Common myeloid progenitor, CD34-positive (primary cell): ENCODE results near the gene TLCD2.
"Not testable (repeated sequence)": the region's sequence is repeated elsewhere in the genome, so short reads cannot be mapped to it uniquely, and the experiment has no call there.

Experiments used
- CTCF ChIA-PET: fragments of 350-600 bp; sonication (Branson Sonifier 250); formaldehyde crosslinking; loops from one replicate; lab custom pipeline; 2021; ENCODE audit warnings: antibody characterized with exemption; lab: Charles Lee
- POLR2A ChIA-PET: fragments of 350-600 bp; sonication (Branson Sonifier 250); formaldehyde crosslinking; loops from one replicate; lab custom pipeline; 2021; ENCODE audit warnings: antibody characterized with exemption; lab: Charles Lee
- DNase-seq, 3 donors: peaks; one replicate each; pipeline versions ENCODE4 v3.0.0 to v3.0.0-alpha.2; 2013
- H3K27ac ChIP-seq, 2 experiments: 1 replicate in 1 of 2; 2 replicates in 1 of 2; pipeline ENCODE4 v1.7.0; 2013; ENCODE audit warnings: inconsistent platforms in 2 of 2, low read length in 2 of 2, mild to moderate bottlenecking in 2 of 2, low read depth in 1 of 2, moderate library complexity in 1 of 2; ENCODE audit not compliant: severe bottlenecking in 2 of 2, insufficient read depth in 1 of 2, poor library complexity in 1 of 2
- H3K27me3 ChIP-seq, 5 experiments: replicated peaks in 2 of 5; 1 replicate in 3 of 5; 2 replicates in 2 of 5; pipeline versions ENCODE4 v1.6.1 to v1.7.0; 2013; ENCODE audit warnings: low read length in 4 of 5, mild to moderate bottlenecking in 2 of 5, moderate library complexity in 2 of 5, inconsistent platforms in 1 of 5; ENCODE audit not compliant: insufficient read depth in 5 of 5, control insufficient read depth in 4 of 5
- H3K36me3 ChIP-seq, 4 experiments: 1 replicate in 2 of 4; 2 replicates in 2 of 4; pipeline versions ENCODE4 v1.6.1 to v1.7.0; 2013; ENCODE audit warnings: low read length in 3 of 4, control low read depth in 1 of 4, mild to moderate bottlenecking in 1 of 4; ENCODE audit not compliant: control insufficient read depth in 4 of 4, insufficient read depth in 4 of 4
- H3K4me1 ChIP-seq, 4 experiments: 1 replicate in 3 of 4; 2 replicates in 1 of 4; pipeline versions ENCODE4 v1.6.1 to v1.7.1; 2013; ENCODE audit warnings: low read length in 3 of 4, mild to moderate bottlenecking in 3 of 4, control low read depth in 1 of 4, inconsistent platforms in 1 of 4, moderate library complexity in 1 of 4; ENCODE audit not compliant: control insufficient read depth in 4 of 4, insufficient read depth in 4 of 4; ENCODE audit errors: control extremely low read depth in 1 of 4
- H3K4me3 ChIP-seq, 7 experiments: 1 replicate in 4 of 7; 2 replicates in 3 of 7; pipeline versions ENCODE4 v1.5.1 to v1.7.0; 2013; ENCODE audit warnings: mild to moderate bottlenecking in 7 of 7, low read length in 6 of 7, moderate library complexity in 6 of 7, inconsistent platforms in 2 of 7, low read depth in 2 of 7, control low read depth in 1 of 7; ENCODE audit not compliant: insufficient read depth in 4 of 7, control insufficient read depth in 1 of 7; ENCODE audit errors: extremely low read depth in 1 of 7
- H3K9me3 ChIP-seq, 5 experiments: 1 replicate in 4 of 5; 2 replicates in 1 of 5; pipeline versions ENCODE4 v1.6.1 to v1.7.1; 2013; ENCODE audit warnings: low read length in 4 of 5, mild to moderate bottlenecking in 2 of 5, inconsistent platforms in 1 of 5, low read depth in 1 of 5, moderate library complexity in 1 of 5; ENCODE audit not compliant: control insufficient read depth in 4 of 5, insufficient read depth in 2 of 5; ENCODE audit errors: control extremely low read depth in 1 of 5
- WGBS: methylation state at CpG from one replicate; pipeline ENCODE4 v1.1.5; 2013; ENCODE audit not compliant: insufficient coverage; 5-methylcytosine and 5-hydroxymethylcytosine counted together

TLCD2 gene

DNA sequence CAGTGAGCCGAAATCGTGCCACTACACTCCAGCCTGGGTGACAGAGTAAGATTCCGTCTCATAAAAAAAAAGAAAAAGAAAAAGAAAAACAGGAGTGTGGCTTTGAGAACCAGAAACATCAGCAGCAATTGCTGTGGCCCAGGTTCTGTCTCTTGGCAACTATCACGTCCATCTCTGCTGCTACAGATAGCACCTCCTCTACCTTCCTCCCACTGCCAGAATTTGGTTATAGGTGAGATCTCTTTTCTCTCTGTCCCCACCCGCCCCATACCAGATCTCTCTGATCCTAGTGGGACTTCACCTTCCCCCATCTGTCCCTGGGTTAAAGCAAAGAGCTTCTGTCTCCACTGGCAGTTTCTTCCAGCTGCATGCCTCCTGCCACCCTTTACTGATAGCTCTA, 3.1 kb downstream of the TLCD2 start:
- no peak for DNase-seq
- 100% methylated on average over 5 of the region's 5 CpGs for WGBS
- no peaks in the 10 kb centered on the region for H3K9me3 ChIP-seq
- ChIA-PET CTCF (no interaction called here), POLR2A (interaction anchor here (0.9 kb wide), 1 partner anchor 10 kb away, joined by 3 read pairs; no protein-coding TSS in a partner anchor)
- no peak overlapping the region for H3K27ac ChIP-seq
- no peaks in the 10 kb centered on the region for H3K36me3 ChIP-seq
- peaks cover 0 to 20% (median 17%) of the 10 kb centered on the region in 4 experiments for H3K4me1 ChIP-seq
- H3K4me3 ChIP-seq, result no peak overlapping the region
- peaks cover 0 to 6% (median 0%) of the 10 kb centered on the region in 5 experiments for H3K27me3 ChIP-seq

DNA sequence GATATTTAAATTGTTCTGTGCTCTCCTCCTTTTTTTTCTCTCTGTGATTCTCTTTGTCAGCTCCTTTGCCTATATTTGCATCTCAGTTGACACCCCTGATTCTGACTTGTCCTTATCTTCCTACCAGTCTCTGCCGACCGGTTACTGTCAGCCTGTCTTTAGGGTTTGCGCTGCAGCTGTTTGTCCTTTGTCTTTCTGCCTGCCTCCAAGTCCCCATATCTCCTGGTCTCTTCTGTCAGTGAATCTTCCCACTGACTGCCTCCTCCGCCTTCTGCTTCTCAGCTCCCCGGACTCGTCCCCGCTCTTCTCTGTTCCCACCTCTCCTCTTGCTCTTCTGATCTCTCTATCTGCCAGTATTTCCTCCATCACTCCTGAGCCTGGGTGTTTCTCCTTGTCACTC, 5.2 kb downstream of the TLCD2 start:
- Histone ChIP-seq H3K27ac (no peak overlapping the region), H3K36me3 (no peaks in the 10 kb centered on the region), H3K9me3 (no peaks in the 10 kb centered on the region), H3K27me3 (peaks cover 0 to 6% (median 0%) of the 10 kb centered on the region in 5 experiments), H3K4me3 (no peak overlapping the region), H3K4me1 (peaks cover 0 to 8% (median 5%) of the 10 kb centered on the region in 4 experiments)
- ChIA-PET CTCF (interaction anchor here (1.3 kb wide), 1 partner anchor 9 kb away, joined by 5 read pairs; no protein-coding TSS in a partner anchor), POLR2A (no interaction called here)
- no peak for DNase-seq
- WGBS, result 98% methylated on average over 7 of the region's 7 CpGs

DNA sequence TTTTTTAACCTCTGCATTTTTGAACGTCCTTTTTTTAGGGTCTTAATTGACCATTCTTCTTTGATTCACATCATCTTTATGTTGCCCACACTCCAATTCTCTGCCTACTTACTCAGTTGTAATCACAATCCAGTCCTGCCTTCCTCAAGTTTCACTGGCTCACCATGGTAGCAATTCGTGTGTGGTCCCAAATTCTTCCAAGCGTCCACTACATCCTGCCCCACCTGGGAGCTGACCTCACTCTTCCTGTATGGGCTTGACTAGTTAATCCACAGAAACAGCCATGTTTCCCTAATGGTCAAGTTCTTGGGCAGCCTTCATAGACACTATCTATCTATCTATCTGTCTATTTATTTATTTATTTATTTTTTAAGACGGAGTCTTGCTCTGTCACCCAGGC, 7.1 kb downstream of the TLCD2 start:
- CTCF ChIA-PET, result interaction anchor here (1.5 kb wide), 1 partner anchor 13 kb away, joined by 3 read pairs; no protein-coding TSS in a partner anchor
- Histone ChIP-seq H3K27ac (no peak overlapping the region), H3K27me3 (peaks cover 0 to 4% (median 0%) of the 10 kb centered on the region in 5 experiments), H3K4me3 (no peak overlapping the region), H3K36me3 (no peaks in the 10 kb centered on the region), H3K4me1 (no peaks in the 10 kb centered on the region), H3K9me3 (no peaks in the 10 kb centered on the region)
- 71% methylated on average over 3 of the region's 4 CpGs for WGBS
- POLR2A ChIA-PET, result no interaction called here
- no peak for DNase-seq

GRCh38 chr17:1699891-1700290, 10.3 kb downstream of the TLCD2 start:
- POLR2A ChIA-PET, CTCF ChIA-PET, H3K4me1 ChIP-seq, H3K4me3 ChIP-seq, H3K27ac ChIP-seq, DNase-seq, H3K36me3 ChIP-seq, H3K9me3 ChIP-seq, H3K27me3 ChIP-seq: not testable (repeated sequence)
- WGBS, result 100% methylated on average over 3 of the region's 5 CpGs

GRCh38 chr17:1697681-1698080, 12.5 kb downstream of the TLCD2 start:
- no peak for DNase-seq
- Histone ChIP-seq H3K27ac (no peak overlapping the region), H3K4me1 (no peaks in the 10 kb centered on the region), H3K4me3 (no peak overlapping the region), H3K9me3 (no peaks in the 10 kb centered on the region), H3K27me3 (no peaks in the 10 kb centered on the region), H3K36me3 (no peaks in the 10 kb centered on the region)
- POLR2A ChIA-PET, result no interaction called here
- WGBS, result 47% methylated on average over 5 of the region's 5 CpGs
- CTCF ChIA-PET, result no interaction called here

DNA sequence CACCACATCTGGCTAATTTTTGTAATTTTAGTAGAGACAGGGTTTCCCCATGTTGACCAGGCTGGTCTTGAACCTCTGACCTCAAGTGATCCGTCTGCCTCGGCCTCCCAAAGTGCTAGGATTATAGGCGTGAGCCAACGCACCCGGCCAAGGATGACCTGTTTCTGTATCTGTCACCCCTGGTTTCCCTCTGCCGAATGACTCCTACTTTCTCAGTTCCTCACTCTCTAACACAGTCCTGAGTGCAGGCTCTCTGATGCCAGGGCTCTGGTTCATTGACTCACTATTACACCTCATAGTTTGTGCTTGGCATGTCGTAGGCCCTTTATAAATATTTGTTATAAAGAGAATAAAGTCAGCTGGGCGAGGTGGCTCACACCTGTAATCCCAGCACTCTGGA, 14.8 kb downstream of the TLCD2 start:
- ChIA-PET POLR2A (no interaction called here), CTCF (no interaction called here)
- Histone ChIP-seq H3K27me3 (no peaks in the 10 kb centered on the region), H3K4me1 (no peaks in the 10 kb centered on the region), H3K36me3 (no peaks in the 10 kb centered on the region), H3K4me3 (no peak overlapping the region), H3K27ac (no peak overlapping the region), H3K9me3 (no peaks in the 10 kb centered on the region)
- 97% methylated on average over 7 of the region's 8 CpGs for WGBS
- no peak for DNase-seq

DNA sequence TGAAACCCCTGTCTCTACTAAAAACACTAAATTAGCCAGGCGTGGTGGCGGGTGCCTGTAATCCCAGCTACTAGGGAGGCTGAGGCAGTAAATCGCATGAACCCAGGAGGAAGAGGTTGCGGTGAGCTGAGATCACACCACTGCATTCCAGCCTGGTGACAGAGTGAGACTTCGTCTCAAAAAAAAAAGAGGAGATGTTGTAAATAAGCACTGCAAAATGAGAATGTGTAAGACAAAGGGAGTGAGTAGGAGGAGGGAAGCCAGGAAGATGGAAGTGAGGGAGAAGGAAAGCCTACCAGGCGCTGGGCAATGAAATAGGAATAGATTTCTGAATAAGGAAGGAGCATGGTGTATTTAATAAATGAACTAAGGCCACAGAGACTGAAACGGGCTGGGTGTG, 16.8 kb downstream of the TLCD2 start:
- Histone ChIP-seq H3K36me3 (no peaks in the 10 kb centered on the region), H3K27me3 (no peaks in the 10 kb centered on the region), H3K4me3 (no peak overlapping the region), H3K4me1 (no peaks in the 10 kb centered on the region), H3K9me3 (no peaks in the 10 kb centered on the region), H3K27ac (no peak overlapping the region)
- WGBS, result 96% methylated on average over 7 of the region's 7 CpGs
- ChIA-PET CTCF (no interaction called here), POLR2A (no interaction called here)
- no peak for DNase-seq
